Measurements from ENCODE around the gene ARSA. TPM values are rescaled to one million over a fixed set of nuclear protein-coding genes. Genes with fewer than 3 reads are reported as not detected.

The ARSA gene
- total and polyA plus RNA-seq, 12 donors, result 5.5 to 168 (median 67.5) TPM

- Histone ChIP-seq H3K36me3 (replicated peaks in 1 of 2) (no peaks in the 10 kb centered on the region), H3K4me1 (replicated peaks in 1 of 2) (peaks cover 20 to 27% of the 10 kb centered on the region in 2 donors), H3K27ac (no peak overlapping the region), H3K27me3 (no peaks in the 10 kb centered on the region), H3K4me3 (peak overlapping the region in 1 of 4 donors; percentile 53), H3K9me3 (replicated peaks in 1 of 3) (no peaks in the 10 kb centered on the region)
- 47 to 57% (median 55%) methylated on average over 12 to 23 of the region's 23 CpGs; no CpG with 5 or more reads in 1 of the 4 donors for WGBS, 4 donors
- intact Hi-C loops (cut with DNase I), result no loop called here
- TF ChIP-seq POLR2A (IDR thresholded peaks at IDR 0.05) (no peak), CTCF (IDR thresholded peaks at IDR 0.05) (no peak)
- DNase-seq, result no peak
Observed at GRCh38 chr22:50577697-50577986, 50.3 kb downstream of the ARSA start.

DNA sequence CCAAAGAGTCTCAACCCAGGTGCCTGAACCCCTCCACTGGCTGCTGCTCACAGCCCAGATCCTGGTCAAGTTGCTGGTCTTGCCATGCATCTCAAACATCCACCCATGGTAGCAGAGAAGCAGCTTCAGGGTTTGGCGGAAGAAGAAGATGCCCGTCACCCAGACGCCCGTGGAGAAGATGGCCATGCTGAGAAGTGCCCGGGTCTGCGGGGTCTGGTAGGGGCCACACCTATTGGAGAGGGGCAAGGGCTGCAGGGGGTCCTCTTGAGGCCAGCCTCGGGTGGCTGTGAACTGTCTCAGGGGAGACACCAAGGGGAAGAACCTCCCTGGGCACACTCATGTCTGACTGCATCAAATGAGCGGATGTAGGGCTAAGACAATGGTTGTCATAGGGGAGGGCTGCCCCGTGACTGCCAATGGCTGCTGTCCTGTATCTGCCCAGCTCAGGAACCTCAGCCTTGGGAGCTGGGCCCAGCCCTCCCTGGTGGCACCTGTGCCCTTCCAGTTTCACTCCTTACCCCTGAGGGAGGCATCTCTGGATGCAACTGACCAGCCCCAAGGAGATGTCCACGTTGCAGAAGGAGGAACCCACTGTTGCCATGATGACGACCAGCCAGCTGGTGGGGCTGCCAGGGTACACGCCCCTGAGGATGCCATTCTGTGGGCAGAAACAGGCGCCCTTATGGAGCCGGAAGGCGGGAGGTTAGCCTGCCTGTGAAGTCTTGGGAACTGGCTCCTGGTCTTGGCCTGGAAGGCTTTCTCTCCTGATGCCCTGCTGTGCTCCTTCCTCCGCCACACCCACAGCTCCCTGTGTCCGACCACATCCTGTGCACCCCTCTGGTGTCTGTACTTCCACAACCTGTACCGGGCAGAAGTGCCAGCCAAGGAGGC is 50.9 kb downstream of the ARSA start:
- intact Hi-C loops (cut with DNase I), result no loop called here
- no peaks in the 10 kb centered on the region for H3K9me3 ChIP-seq (replicated peaks in 1 of 3)
- TF ChIP-seq POLR2A (IDR thresholded peaks at IDR 0.05), result no peak
- TF ChIP-seq CTCF (IDR thresholded peaks at IDR 0.05), result no peak
- H3K36me3 ChIP-seq (replicated peaks in 1 of 2), result no peaks in the 10 kb centered on the region
- H3K4me3 ChIP-seq, result no peak overlapping the region
- H3K27me3 ChIP-seq, result no peaks in the 10 kb centered on the region
- no peak overlapping the region for H3K27ac ChIP-seq
- DNase-seq, result no peak
- 85 to 89% (median 87%) methylated on average over 7 to 18 of the region's 18 CpGs for WGBS, 4 donors
- H3K4me1 ChIP-seq (replicated peaks in 1 of 2), result peaks cover 20 to 27% of the 10 kb centered on the region in 2 donors

- no peaks in the 10 kb centered on the region for H3K27me3 ChIP-seq
- 70 to 83% (median 78%) methylated on average over 4 to 5 of the region's 5 CpGs for WGBS, 4 donors
- peak in 1 of 7 donors; percentile 28 for DNase-seq
Observed at GRCh38 chr22:50576070-50576469, 51.9 kb downstream of the ARSA start.

More at GRCh38 chr22:50576070-50576469, 51.9 kb downstream of the ARSA start:
- intact Hi-C loops (cut with DNase I), result no loop called here
- Histone ChIP-seq H3K4me3 (no peak overlapping the region), H3K36me3 (replicated peaks in 1 of 2) (peaks cover 0 to 2% of the 10 kb centered on the region in 2 donors), H3K4me1 (replicated peaks in 1 of 2) (peaks cover 12 to 19% of the 10 kb centered on the region in 2 donors), H3K27ac (no peak overlapping the region), H3K9me3 (replicated peaks in 1 of 3) (no peaks in the 10 kb centered on the region)
- TF ChIP-seq CTCF (IDR thresholded peaks at IDR 0.05) (peak in 4 of 6 experiments; percentile 15 to 30 (median 20)), POLR2A (IDR thresholded peaks at IDR 0.05) (no peak)
